B cell (primary cell): Measurements from ENCODE around the gene GABRB2.

Experiments
- EZH2 ChIP-seq: IDR thresholded peaks from 2 replicates; pipeline ENCODE4 v1.6.1; 2012; ENCODE audit warnings: borderline replicate concordance, low read depth, mild to moderate bottlenecking, moderate library complexity, low read length; ENCODE audit not compliant: insufficient read depth, poor library complexity, severe bottlenecking
- TF ChIP-seq, protein P1 (sequence below): fragments of 200-600 bp; IDR thresholded peaks from one replicate; pipeline ENCODE4 v1.8.0; 2022; ENCODE audit warnings: antibody characterized with exemption, mild to moderate bottlenecking

DNA sequence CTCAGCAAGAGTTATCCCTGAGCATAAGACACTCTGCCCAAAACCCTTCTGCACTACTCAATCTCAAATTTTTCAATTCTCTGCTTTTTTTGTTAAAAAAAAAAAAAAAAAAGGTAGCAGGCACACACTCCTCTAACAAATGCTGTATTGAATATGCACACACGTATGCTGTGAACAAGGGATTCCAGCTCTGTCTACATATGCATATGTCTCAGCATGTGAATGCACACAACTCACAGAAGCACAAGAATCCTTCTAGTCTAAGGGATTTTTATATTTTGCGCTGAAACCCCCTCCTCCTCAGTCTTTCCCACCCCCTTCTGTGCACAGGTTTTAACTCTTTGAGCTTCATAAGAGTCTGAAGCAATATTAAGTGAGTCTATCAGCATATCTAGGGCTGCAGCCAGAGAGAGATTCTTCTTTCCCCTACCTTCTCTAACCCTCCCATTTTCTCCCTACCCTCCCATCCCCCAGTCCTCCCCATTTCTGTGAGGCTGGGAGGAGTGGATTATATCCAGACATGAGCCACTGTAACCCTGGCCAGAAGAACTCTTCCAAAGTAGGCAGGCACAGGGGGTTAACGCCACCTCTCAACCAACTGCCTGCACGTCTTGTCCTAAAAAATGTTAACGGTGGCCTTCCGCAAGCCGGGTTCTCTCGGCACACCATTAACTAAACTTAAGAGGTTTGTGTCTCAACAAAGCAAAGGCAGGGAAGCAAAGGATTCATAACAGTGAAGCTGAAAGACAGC, 1.0 kb downstream of the GABRB2 start:
- TF ChIP-seq, protein P1, sequence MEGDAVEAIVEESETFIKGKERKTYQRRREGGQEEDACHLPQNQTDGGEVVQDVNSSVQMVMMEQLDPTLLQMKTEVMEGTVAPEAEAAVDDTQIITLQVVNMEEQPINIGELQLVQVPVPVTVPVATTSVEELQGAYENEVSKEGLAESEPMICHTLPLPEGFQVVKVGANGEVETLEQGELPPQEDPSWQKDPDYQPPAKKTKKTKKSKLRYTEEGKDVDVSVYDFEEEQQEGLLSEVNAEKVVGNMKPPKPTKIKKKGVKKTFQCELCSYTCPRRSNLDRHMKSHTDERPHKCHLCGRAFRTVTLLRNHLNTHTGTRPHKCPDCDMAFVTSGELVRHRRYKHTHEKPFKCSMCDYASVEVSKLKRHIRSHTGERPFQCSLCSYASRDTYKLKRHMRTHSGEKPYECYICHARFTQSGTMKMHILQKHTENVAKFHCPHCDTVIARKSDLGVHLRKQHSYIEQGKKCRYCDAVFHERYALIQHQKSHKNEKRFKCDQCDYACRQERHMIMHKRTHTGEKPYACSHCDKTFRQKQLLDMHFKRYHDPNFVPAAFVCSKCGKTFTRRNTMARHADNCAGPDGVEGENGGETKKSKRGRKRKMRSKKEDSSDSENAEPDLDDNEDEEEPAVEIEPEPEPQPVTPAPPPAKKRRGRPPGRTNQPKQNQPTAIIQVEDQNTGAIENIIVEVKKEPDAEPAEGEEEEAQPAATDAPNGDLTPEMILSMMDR = no peak
- TF ChIP-seq EZH2 = no peak
